ENCODE measurements around the gene TRAPPC11.

Gene TRAPPC11

GRCh38 chr4:183637461-183637860 is 21.6 kb upstream of the TRAPPC11 start:
- no peak for DNase-seq (ENCODE audit: low read depth, low spot score)

GRCh38 chr4:183638436-183638835 is 20.7 kb upstream of the TRAPPC11 start:
- DNase-seq (ENCODE audit: low read depth, low spot score), result no peak

GRCh38 chr4:183639291-183639690 is 19.8 kb upstream of the TRAPPC11 start:
- no peak for DNase-seq (ENCODE audit: low read depth, low spot score)

GRCh38 chr4:183645326-183645725 is 13.8 kb upstream of the TRAPPC11 start:
- DNase-seq (ENCODE audit: low read depth, low spot score), result no peak

- DNase-seq (ENCODE audit: low read depth, low spot score), result no peak
Observed at GRCh38 chr4:183657564-183657963, 1.5 kb upstream of the TRAPPC11 start.

GRCh38 chr4:183658362-183659028 is 598 bp upstream of the TRAPPC11 start:
- DNase-seq (ENCODE audit: low read depth, low spot score), result no peak

- DNase-seq (ENCODE audit: low read depth, low spot score), result no peak
Observed at GRCh38 chr4:183659872-183660242, 764 bp downstream of the TRAPPC11 start.

- no peak for DNase-seq (ENCODE audit: low read depth, low spot score)
Observed at GRCh38 chr4:183666088-183666487, 7.0 kb downstream of the TRAPPC11 start.

- no peak for DNase-seq (ENCODE audit: low read depth, low spot score)
Observed at GRCh38 chr4:183670251-183670650, 11.2 kb downstream of the TRAPPC11 start.

GRCh38 chr4:183670960-183671555 is 12.0 kb downstream of the TRAPPC11 start:
- no peak for DNase-seq (ENCODE audit: low read depth, low spot score)

GRCh38 chr4:183674153-183674552 is 15.1 kb downstream of the TRAPPC11 start:
- no peak for DNase-seq (ENCODE audit: low read depth, low spot score)

- no peak for DNase-seq (ENCODE audit: low read depth, low spot score)
Observed at GRCh38 chr4:183675625-183676024, 16.5 kb downstream of the TRAPPC11 start.

- DNase-seq (ENCODE audit: low read depth, low spot score), result no peak
Observed at GRCh38 chr4:183681119-183681518, 22.0 kb downstream of the TRAPPC11 start.

- no peak for DNase-seq (ENCODE audit: low read depth, low spot score)
Observed at GRCh38 chr4:183686461-183686860, 27.4 kb downstream of the TRAPPC11 start.

GRCh38 chr4:183688216-183688615 is 29.1 kb downstream of the TRAPPC11 start:
- DNase-seq (ENCODE audit: low read depth, low spot score), result no peak

- no peak for DNase-seq (ENCODE audit: low read depth, low spot score)
Observed at GRCh38 chr4:183691006-183691405, 31.9 kb downstream of the TRAPPC11 start.

GRCh38 chr4:183691897-183692296 is 32.8 kb downstream of the TRAPPC11 start:
- DNase-seq (ENCODE audit: low read depth, low spot score), result no peak

- no peak for DNase-seq (ENCODE audit: low read depth, low spot score)
Observed at GRCh38 chr4:183698909-183699308, 39.8 kb downstream of the TRAPPC11 start.

- DNase-seq (ENCODE audit: low read depth, low spot score), result no peak
Observed at GRCh38 chr4:183700407-183700806, 41.3 kb downstream of the TRAPPC11 start.

GRCh38 chr4:183702492-183702891 is 43.4 kb downstream of the TRAPPC11 start:
- no peak for DNase-seq (ENCODE audit: low read depth, low spot score)

GRCh38 chr4:183714626-183715025 is 55.5 kb downstream of the TRAPPC11 start:
- no peak for DNase-seq (ENCODE audit: low read depth, low spot score)

- no peak for DNase-seq (ENCODE audit: low read depth, low spot score)
Observed at GRCh38 chr4:183716302-183716701, 57.2 kb downstream of the TRAPPC11 start.

- DNase-seq (ENCODE audit: low read depth, low spot score), result no peak
Observed at GRCh38 chr4:183718876-183719275, 59.8 kb downstream of the TRAPPC11 start.

All from smooth muscle cell of the brain vasculature (primary cell).